Heart left ventricle (tissue), 13 donors: ENCODE measurements around the gene RNF123.

Source experiments
- POLR2A ChIP-seq, 2 donors: fragments of 450-650 bp; IDR thresholded peaks; one replicate each; pipeline ENCODE4 v1.6.1; 2017; ENCODE audit warnings: antibody characterized with exemption in 2 of 2, mild to moderate bottlenecking in 2 of 2, moderate library complexity in 2 of 2
- TF ChIP-seq, protein P1 (sequence below), 12 donors: fragments of 200-600 bp; sonication (generic) in 4 of 12; IDR thresholded peaks; one replicate each; pipeline versions ENCODE4 v1.5.0 to v1.8.0; 2018 to 2022; ENCODE audit warnings: antibody characterized with exemption in 12 of 12, mild to moderate bottlenecking in 5 of 12
- donor health status: ischemic (EF 13 %, LVEDD 7.1; RV severe dilation, severe dysfunction).
- donor health status: DM: no; HTN: yes; CAD: no.
- donor health status: DM: no; HTN: no; CAD: no.
- donor health status: ischemic (EF 25% LVEDD 6.9; RV normal size, moderate dysfunction).
- donor health status: ischemic (EF 25% LVEDD 5.7; RV mildly dilated, moderate dysfunction).
- donor health status: ischemic (EF 35%, LVEDD 5.7; RV mildly dilated, moderate dysfunction).
- donor health status: nonischemic (EF 11% LVEDD 7.7; RV severe dilation, severe dysfunction).
- donor health status: DM: yes; HTN: yes; CAD: no.
- donor health status: PGD.
- donor health status: ischemic (EF 29% LVEDD 5.4; RV normal size, mild dysfunction).
- donor health status: nonischemic (EF 23%, LVEDD 6.1; RV moderate dilation, normal function).

DNA sequence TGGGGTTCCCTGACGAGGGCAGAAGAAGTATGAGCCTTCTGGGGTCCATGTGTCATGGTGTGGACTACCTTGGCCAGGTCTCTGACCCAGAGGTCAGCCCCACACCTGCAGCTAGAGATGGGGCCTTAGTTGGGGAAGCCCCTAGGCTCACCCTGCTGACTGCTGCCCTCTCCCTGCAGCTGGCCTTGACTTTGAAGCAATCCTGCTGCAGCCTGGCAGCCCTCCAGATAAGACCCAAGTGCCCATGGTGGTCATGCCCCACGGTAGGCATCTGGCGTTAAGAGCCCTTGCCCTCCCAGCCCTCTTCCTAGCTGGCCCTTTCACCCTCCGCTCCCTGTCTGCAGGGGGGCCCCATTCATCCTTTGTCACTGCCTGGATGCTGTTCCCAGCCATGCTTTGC is 7.8 kb upstream of the RNF123 start:
- TF ChIP-seq, protein P1, sequence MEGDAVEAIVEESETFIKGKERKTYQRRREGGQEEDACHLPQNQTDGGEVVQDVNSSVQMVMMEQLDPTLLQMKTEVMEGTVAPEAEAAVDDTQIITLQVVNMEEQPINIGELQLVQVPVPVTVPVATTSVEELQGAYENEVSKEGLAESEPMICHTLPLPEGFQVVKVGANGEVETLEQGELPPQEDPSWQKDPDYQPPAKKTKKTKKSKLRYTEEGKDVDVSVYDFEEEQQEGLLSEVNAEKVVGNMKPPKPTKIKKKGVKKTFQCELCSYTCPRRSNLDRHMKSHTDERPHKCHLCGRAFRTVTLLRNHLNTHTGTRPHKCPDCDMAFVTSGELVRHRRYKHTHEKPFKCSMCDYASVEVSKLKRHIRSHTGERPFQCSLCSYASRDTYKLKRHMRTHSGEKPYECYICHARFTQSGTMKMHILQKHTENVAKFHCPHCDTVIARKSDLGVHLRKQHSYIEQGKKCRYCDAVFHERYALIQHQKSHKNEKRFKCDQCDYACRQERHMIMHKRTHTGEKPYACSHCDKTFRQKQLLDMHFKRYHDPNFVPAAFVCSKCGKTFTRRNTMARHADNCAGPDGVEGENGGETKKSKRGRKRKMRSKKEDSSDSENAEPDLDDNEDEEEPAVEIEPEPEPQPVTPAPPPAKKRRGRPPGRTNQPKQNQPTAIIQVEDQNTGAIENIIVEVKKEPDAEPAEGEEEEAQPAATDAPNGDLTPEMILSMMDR (IDR thresholded peaks at IDR 0.05): no peak
- TF ChIP-seq POLR2A (IDR thresholded peaks at IDR 0.05): no peak
